GM18499 (cell line): ENCODE data around the gene TBX15.

Experiments used
- ATAC-seq: cut with Tn5 transposase; IDR thresholded peaks from one replicate; pipeline ENCODE4 v1.9.1; 2021; ENCODE audit warnings: moderate number of reproducible peaks; ENCODE audit not compliant: insufficient read depth, unreplicated experiment

The TBX15 gene

GRCh38 chr1:118985640-118986554, 2.2 kb downstream of the TBX15 start:
- ATAC-seq, result no peak

GRCh38 chr1:118984722-118985639, 3.2 kb downstream of the TBX15 start:
- no peak for ATAC-seq

- no peak for ATAC-seq
Observed at GRCh38 chr1:118984086-118984721, 3.9 kb downstream of the TBX15 start.

GRCh38 chr1:118983558-118984041, 4.5 kb downstream of the TBX15 start:
- no peak for ATAC-seq

- no peak for ATAC-seq
Observed at GRCh38 chr1:118982821-118983557, 5.2 kb downstream of the TBX15 start.

- no peak for ATAC-seq
Observed at GRCh38 chr1:118982266-118982665, 5.9 kb downstream of the TBX15 start.

GRCh38 chr1:118981436-118981835, 6.7 kb downstream of the TBX15 start:
- no peak for ATAC-seq

- no peak for ATAC-seq
Observed at GRCh38 chr1:118979754-118980575, 8.2 kb downstream of the TBX15 start.

- no peak for ATAC-seq
Observed at GRCh38 chr1:118978914-118979701, 9.0 kb downstream of the TBX15 start.

GRCh38 chr1:118977600-118977999, 10.5 kb downstream of the TBX15 start:
- no peak for ATAC-seq

GRCh38 chr1:118974661-118975060, 13.5 kb downstream of the TBX15 start:
- no peak for ATAC-seq

GRCh38 chr1:118973531-118974137, 14.5 kb downstream of the TBX15 start:
- ATAC-seq, result no peak

- ATAC-seq, result no peak
Observed at GRCh38 chr1:118973032-118973431, 15.1 kb downstream of the TBX15 start.

GRCh38 chr1:118970451-118970850, 17.7 kb downstream of the TBX15 start:
- ATAC-seq, result no peak

GRCh38 chr1:118963456-118964430, 24.4 kb downstream of the TBX15 start:
- ATAC-seq, result no peak

GRCh38 chr1:118963138-118963455, 25.0 kb downstream of the TBX15 start:
- ATAC-seq, result no peak

GRCh38 chr1:118961156-118961555, 27.0 kb downstream of the TBX15 start:
- ATAC-seq, result no peak
